GM10266 (cell line): ENCODE results near the gene HOXB9.

ENCODE experiments used
- DNase-seq: peaks from one replicate; pipeline ENCODE4 v3.0.0; 2012; ENCODE audit errors: extremely low spot score
- TF ChIP-seq, protein P1 (sequence below): IDR thresholded peaks from 2 replicates; pipeline ENCODE4 v1.5.1; 2012; ENCODE audit warnings: mild to moderate bottlenecking, low read depth; ENCODE audit not compliant: control insufficient read depth, insufficient read depth; ENCODE audit errors: missing control alignments

The HOXB9 gene

DNA sequence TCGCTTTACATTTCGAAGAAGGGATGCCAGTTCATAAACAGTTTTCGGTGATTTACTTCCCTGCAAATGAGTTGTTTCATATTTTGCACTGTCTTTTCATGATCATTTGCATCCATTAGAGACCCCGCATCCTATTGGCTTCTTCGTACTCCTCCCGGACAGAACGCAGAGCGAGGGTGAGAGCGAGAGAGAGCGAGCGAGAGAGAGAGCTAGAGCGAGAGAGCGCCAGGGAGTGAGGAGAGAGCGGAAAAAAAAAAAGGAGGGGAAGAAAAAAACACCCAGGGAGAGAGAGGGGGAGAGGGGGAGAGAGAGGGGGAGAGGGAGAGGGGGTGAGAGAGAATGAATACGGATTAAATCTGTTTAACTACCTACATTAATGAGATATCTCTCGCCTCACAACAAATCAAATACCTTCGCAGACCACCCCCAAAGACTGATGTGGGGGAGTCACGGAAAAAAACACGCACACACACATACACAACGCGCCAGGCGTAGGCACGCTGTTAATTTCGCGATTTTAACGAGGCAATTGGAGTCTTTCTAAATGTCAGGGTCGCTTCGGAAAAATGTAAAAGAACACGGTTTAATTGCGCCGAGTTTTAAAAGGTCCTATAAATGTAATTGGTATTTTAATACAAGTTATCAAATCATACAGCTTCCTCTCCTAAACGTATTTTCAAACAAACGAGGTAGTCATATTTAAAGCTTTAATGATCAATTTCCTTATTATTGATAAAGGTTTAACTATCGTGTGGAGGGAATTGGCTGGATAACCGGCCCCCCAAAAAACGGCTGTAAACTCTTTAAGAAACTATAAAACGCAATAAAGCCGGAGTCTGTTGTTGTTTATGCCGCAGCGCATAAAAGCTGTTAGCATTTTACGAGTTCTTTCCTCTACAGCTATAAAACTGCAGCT lies 10.9 kb downstream of the HOXB9 start, which contains the start of gene HOXB8:
HOXB8 (minus strand) TSS at position 246 of the 916 bp plus-strand sequence. CDS start 588 bp downstream, outside the sequence.
- no peak for DNase-seq
- TF ChIP-seq, protein P1, sequence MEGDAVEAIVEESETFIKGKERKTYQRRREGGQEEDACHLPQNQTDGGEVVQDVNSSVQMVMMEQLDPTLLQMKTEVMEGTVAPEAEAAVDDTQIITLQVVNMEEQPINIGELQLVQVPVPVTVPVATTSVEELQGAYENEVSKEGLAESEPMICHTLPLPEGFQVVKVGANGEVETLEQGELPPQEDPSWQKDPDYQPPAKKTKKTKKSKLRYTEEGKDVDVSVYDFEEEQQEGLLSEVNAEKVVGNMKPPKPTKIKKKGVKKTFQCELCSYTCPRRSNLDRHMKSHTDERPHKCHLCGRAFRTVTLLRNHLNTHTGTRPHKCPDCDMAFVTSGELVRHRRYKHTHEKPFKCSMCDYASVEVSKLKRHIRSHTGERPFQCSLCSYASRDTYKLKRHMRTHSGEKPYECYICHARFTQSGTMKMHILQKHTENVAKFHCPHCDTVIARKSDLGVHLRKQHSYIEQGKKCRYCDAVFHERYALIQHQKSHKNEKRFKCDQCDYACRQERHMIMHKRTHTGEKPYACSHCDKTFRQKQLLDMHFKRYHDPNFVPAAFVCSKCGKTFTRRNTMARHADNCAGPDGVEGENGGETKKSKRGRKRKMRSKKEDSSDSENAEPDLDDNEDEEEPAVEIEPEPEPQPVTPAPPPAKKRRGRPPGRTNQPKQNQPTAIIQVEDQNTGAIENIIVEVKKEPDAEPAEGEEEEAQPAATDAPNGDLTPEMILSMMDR, result no peak

DNA sequence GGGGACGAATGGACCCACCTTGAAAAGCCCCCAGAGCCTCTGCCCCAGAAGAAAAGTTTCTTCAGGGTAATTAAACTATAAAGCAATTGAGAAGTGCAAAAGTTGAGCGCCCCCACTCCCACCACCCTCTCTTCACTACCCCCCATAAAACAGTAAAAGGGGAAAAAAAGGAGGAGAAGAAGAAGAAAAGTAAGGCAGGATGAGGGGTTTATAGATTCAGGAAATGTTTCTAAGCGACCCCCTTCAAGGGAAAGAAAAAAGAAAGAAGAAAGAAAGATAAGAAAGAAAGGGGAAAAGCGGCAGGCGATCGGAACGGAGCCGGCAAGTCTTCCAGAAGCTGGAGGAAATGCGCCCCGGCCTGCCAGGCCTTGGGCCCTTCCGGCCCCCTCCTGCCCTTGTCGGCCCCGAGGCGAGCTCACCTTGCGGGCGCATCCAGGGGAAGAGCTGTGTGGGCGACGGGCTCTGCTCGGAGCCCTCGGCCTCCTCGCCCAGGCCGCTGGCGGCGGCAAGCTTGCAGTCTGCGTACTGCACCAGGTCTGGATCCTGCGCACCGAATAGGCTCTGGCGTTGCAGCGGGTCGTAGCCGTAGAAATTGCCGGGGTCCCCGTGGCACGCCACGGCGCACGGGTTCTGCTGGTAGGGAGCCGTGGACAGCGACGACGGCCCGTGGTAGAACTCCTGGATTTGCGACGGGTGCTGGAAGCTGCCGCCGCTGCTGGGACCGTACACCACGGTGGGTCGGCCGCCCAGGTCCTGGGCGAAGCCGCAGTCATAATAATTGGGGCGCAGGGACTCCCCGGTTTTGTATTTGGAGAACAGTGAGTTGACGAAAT lies 12.1 kb downstream of the HOXB9 start:
- TF ChIP-seq, protein P1, result no peak
- no peak for DNase-seq

DNA sequence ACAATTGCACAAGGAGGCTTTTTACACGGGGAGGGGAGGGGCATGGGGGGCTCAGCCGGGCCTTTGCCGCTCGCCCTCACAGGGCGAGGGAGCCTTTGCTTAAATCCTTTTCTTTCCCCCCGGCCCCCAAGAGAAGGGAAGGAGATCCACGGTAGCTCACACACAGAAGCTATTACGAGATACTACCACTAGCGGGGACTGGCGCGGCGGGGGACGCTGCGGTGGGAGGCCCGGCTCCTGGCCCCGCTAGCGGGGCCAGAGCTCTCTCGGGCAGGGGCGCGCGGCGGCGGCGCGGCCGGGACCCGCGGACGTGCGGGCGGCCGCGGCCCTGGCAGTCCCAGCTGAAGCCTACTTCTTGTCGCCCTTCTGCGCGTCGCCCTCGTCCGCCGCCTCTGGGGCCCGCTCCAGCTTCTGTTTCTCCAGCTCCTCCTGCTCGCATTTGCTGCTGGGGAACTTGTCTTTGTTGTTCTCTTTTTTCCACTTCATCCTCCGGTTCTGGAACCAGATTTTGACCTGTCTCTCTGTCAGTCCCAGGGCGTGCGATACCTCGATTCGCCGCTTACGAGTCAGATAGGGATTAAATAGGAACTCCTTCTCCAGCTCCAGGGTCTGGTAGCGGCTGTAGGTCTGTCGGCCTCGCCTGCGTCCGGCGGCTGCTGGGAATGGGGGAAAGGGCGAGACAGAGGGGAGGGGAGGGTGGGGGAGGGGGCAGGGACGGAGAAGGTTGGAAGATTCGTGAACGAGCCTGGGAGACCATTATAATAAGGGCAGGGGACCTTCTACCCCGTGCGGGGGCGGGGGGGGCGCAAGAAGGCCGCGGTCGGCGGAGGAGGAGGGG lies 13.1 kb downstream of the HOXB9 start:
- DNase-seq, result peak; percentile 74
- TF ChIP-seq, protein P1, result peak; percentile 31

DNA sequence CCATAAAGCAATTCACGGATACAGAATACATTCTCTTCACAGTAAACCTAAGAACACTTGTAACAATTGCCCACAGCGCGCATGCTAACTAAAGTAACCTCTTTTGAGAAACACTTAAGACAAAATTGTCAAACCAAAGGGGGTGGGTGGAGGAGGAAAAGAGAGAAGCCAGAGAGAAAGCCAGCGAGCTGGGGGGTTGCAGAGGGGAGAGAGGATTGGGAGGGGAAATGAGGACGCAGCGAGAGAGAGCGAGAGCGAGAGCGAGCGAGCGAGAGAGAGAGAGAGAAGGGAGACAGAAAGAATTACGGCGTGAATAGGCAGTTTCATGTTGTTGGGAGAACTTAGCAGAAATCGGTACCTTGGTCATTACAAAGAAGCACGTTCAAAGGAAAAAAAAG lies 13.7 kb downstream of the HOXB9 start:
- DNase-seq, result no peak
- TF ChIP-seq, protein P1, result no peak

GRCh38 chr17:48611681-48612455 lies 14.3 kb downstream of the HOXB9 start:
- TF ChIP-seq, protein P1, result no peak
- no peak for DNase-seq

DNA sequence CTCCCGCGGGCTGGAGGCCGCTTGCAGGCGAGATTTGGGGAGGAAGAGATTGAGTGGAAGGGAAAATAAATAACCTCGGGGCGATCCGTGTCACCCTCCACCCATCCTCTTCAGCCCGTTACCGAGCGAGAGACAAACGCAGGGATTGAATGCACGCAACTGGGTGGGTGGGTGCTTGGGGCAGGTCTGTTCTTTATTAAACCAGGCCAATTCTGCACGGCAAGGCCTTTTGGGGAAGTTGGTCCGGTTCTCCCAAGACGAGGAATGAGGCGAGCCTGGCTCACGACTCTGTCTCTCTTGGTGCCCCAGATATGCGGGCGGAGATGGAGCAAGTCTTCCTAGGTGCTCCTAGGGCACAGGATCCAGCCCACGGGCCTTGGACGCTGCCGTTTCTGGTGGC lies 14.9 kb downstream of the HOXB9 start:
- TF ChIP-seq, protein P1, result no peak
- DNase-seq, result no peak
